GM23338 (cell line): ENCODE results near the gene SHISAL2A. TPM values are rescaled to one million over a fixed set of nuclear protein-coding genes. Genes with fewer than 3 reads are reported as not detected.
A peak's percentile ranks its signal among the peaks of the same experiment; 100 is the strongest.

Experiments
- ATAC-seq: fragments of 200-7000 bp; cut with Tn5 transposase; 3 replicates; pipeline ENCODE4 v1.9.1; 2020
- DNase-seq: peaks from one replicate; pipeline ENCODE4 v3.0.0-alpha.2; 2015; ENCODE audit warnings: low spot score
- H2AFZ ChIP-seq: fragments of 200-600 bp; sonication (generic); 2 replicates; pipeline ENCODE4 v1.8.0; 2016; ENCODE audit warnings: antibody characterized with exemption, mild to moderate bottlenecking, moderate library complexity
- H3F3A ChIP-seq: fragments of 200-600 bp; sonication (generic); replicated peaks from 2 replicates; pipeline ENCODE4 v1.8.0; 2017; ENCODE audit warnings: antibody characterized with exemption, mixed run types, low read depth
- H3K27ac ChIP-seq: fragments of 200-600 bp; sonication (generic); 2 replicates; pipeline ENCODE4 v1.6.1; 2016; ENCODE audit warnings: low read depth
- H3K27me3 ChIP-seq: fragments of 200-600 bp; sonication (generic); 2 replicates; pipeline ENCODE4 v1.8.0; 2016; ENCODE audit warnings: mild to moderate bottlenecking, mixed run types, moderate library complexity; ENCODE audit not compliant: insufficient read depth
- H3K36me3 ChIP-seq: fragments of 200-600 bp; sonication (generic); 2 replicates; pipeline ENCODE4 v1.8.0; 2016; ENCODE audit warnings: mild to moderate bottlenecking; ENCODE audit not compliant: insufficient read depth
- H3K4me1 ChIP-seq: fragments of 200-600 bp; sonication (generic); 2 replicates; pipeline ENCODE4 v1.8.0; 2016; ENCODE audit warnings: mild to moderate bottlenecking, moderate library complexity; ENCODE audit not compliant: insufficient read depth
- H3K4me2 ChIP-seq: fragments of 200-600 bp; sonication (generic); 2 replicates; pipeline ENCODE4 v1.7.1; 2017; ENCODE audit warnings: mixed run types
- H3K4me3 ChIP-seq: fragments of 200-600 bp; sonication (generic); 2 replicates; pipeline ENCODE4 v1.6.1; 2016; ENCODE audit warnings: mixed run types
- H3K79me2 ChIP-seq: fragments of 200-600 bp; sonication (generic); replicated peaks from 2 replicates; pipeline ENCODE4 v1.8.0; 2017; ENCODE audit warnings: mild to moderate bottlenecking; ENCODE audit not compliant: insufficient read depth
- H3K9me2 ChIP-seq: fragments of 200-600 bp; sonication (generic); 2 replicates; pipeline ENCODE4 v1.8.0; 2017; ENCODE audit not compliant: insufficient read depth
- H4K20me1 ChIP-seq: fragments of 200-600 bp; sonication (generic); replicated peaks from 2 replicates; pipeline ENCODE4 v1.8.0; 2017; ENCODE audit warnings: mild to moderate bottlenecking; ENCODE audit not compliant: insufficient read depth
- H3K27ac Mint-ChIP-seq: 2 replicates; pipeline ENCODE4 v1.8.0; 2020; ENCODE audit warnings: inconsistent platforms, mild to moderate bottlenecking, moderate library complexity, mixed read lengths
- H3K27me3 Mint-ChIP-seq: 3 replicates; pipeline ENCODE4 v1.8.0; 2022; ENCODE audit warnings: low read depth, mild to moderate bottlenecking, moderate library complexity, mixed read lengths, inconsistent platforms; ENCODE audit not compliant: insufficient read depth, poor library complexity
- H3K36me3 Mint-ChIP-seq: 3 replicates; pipeline ENCODE4 v1.8.0; 2021; ENCODE audit warnings: low read depth, mild to moderate bottlenecking, inconsistent platforms, moderate library complexity, mixed read lengths
- H3K4me1 Mint-ChIP-seq: 3 replicates; pipeline ENCODE4 v1.8.0; 2020; ENCODE audit warnings: mild to moderate bottlenecking, inconsistent platforms, mixed read lengths
- H3K4me3 Mint-ChIP-seq: 3 replicates; pipeline ENCODE4 v1.8.0; 2021; ENCODE audit warnings: moderate library complexity, mild to moderate bottlenecking, inconsistent platforms, mixed read lengths
- H3K9me3 Mint-ChIP-seq: 3 replicates; pipeline ENCODE4 v1.8.0; 2020; ENCODE audit warnings: moderate library complexity, mild to moderate bottlenecking, inconsistent platforms, mixed read lengths
- EZH2 ChIP-seq: fragments of 200-600 bp; sonication (generic); IDR thresholded peaks from one replicate; pipeline ENCODE4 v1.8.0; 2017; ENCODE audit warnings: antibody characterized with exemption, mild to moderate bottlenecking, low read depth; ENCODE audit not compliant: unreplicated experiment
- EZH2phosphoT487 ChIP-seq: fragments of 200-600 bp; sonication (generic); IDR thresholded peaks from one replicate; pipeline ENCODE4 v1.8.1; 2018; ENCODE audit warnings: antibody characterized with exemption; ENCODE audit not compliant: unreplicated experiment
- JUNB ChIP-seq: IDR thresholded peaks from one replicate; pipeline ENCODE4 v1.6.1; 2016; ENCODE audit warnings: antibody characterized with exemption; ENCODE audit not compliant: unreplicated experiment
- NANOG ChIP-seq: IDR thresholded peaks from 2 replicates; pipeline ENCODE4 v1.6.1; 2016; ENCODE audit warnings: antibody characterized with exemption, borderline replicate concordance
- POLR2AphosphoS5 ChIP-seq: IDR thresholded peaks from 2 replicates; pipeline ENCODE4 v1.6.1; 2016; ENCODE audit warnings: antibody characterized with exemption, low read depth
- ZNF331 ChIP-seq: fragments of 250-450 bp; sonication (Bioruptor Pico); IDR thresholded peaks from 2 replicates; pipeline ENCODE4 v1.5.0; 2020; ENCODE audit warnings: low read depth, mild to moderate bottlenecking, moderate library complexity
- ZNF462 ChIP-seq: fragments of 250-450 bp; sonication (Bioruptor Pico); IDR thresholded peaks from 2 replicates; pipeline ENCODE4 v1.5.0; 2020; ENCODE audit warnings: mild to moderate bottlenecking, moderate library complexity
- polyA plus RNA-seq: library from polyadenylated mRNA; unstranded; fragments of >200 nt; fragmentation: Nextera tagmentation; extraction: Ambion mirVana; gene quantifications from 2 replicates; pipeline ENCODE4 v1.2.1, GENCODE V29; 2016
- total RNA-seq: library from RNA; depleted of rRNA; stranded (reverse); fragments of >200 nt; shearing (Covaris generic); gene quantifications from 2 replicates; pipeline ENCODE4 v1.2.3, GENCODE V29; 2014

SHISAL2A gene
- total and polyA plus RNA-seq, 2 experiments from 2014 or later = 0.10 to 1.2 TPM

GRCh38 chr1:52629667-52630066, 3.3 kb upstream of the SHISAL2A start:
- Mint-ChIP-seq H3K27ac (no peak overlapping the region), H3K27me3 (peaks cover 37% of the 10 kb centered on the region), H3K9me3 (peaks cover 10% of the 10 kb centered on the region; the same call in 2 of the 3 replicates), H3K36me3 (no peaks in the 10 kb centered on the region; the same call in 1 of the 3 replicates), H3K4me3 (no peak overlapping the region), H3K4me1 (peaks cover 11% of the 10 kb centered on the region)
- Histone ChIP-seq H2AFZ (peak overlapping the region; percentile 90), H3K36me3 (no peaks in the 10 kb centered on the region; the same call in 1 of the 2 replicates), H4K20me1 (no peaks in the 10 kb centered on the region), H3K4me1 (peaks cover 16% of the 10 kb centered on the region; the same call in 1 of the 2 replicates), H3F3A (0 out of 2 replicates have a peak, but pooled peaks cover 4% of the 10 kb centered on the region), H3K27ac (no peak overlapping the region), H3K4me2 (no peak overlapping the region), H3K79me2 (no peaks in the 10 kb centered on the region), H3K27me3 (peaks cover 41% of the 10 kb centered on the region), H3K4me3 (no peak overlapping the region), H3K9me2 (no peaks in the 10 kb centered on the region)
- no peak for TF ChIP-seq POLR2AphosphoS5
- TF ChIP-seq ZNF331 = no peak
- TF ChIP-seq EZH2phosphoT487 = no peak
- no peak for TF ChIP-seq NANOG
- TF ChIP-seq EZH2 = no peak
- no peak for TF ChIP-seq ZNF462
- no peak for TF ChIP-seq JUNB
- DNase-seq (no peak), ATAC-seq (no peak)
